ENCODE results near the gene UBE2L5. TPM values are rescaled to one million over a fixed set of nuclear protein-coding genes. Genes with fewer than 3 reads are reported as not detected.
"Not testable (repeated sequence)": the region's sequence is repeated elsewhere in the genome, so short reads cannot be mapped to it uniquely, and the experiment has no call there.

Gene UBE2L5
- total RNA-seq, 2 donors from 2014 or later: 0.18 to 5.2 TPM

GRCh38 chr13:30435911-30436451, 13.7 kb downstream of the UBE2L5 start:
- no peaks in the 10 kb centered on the region for H3K27me3 ChIP-seq (replicated peaks; ENCODE audit: insufficient read depth)
- no peaks in the 10 kb centered on the region for H3K4me1 ChIP-seq (replicated peaks)
- TF ChIP-seq POLR2A (IDR thresholded peaks at IDR 0.05) (no peak), POLR2AphosphoS5 (IDR thresholded peaks at IDR 0.05) (no peak)
- TF ChIP-seq, protein P1, sequence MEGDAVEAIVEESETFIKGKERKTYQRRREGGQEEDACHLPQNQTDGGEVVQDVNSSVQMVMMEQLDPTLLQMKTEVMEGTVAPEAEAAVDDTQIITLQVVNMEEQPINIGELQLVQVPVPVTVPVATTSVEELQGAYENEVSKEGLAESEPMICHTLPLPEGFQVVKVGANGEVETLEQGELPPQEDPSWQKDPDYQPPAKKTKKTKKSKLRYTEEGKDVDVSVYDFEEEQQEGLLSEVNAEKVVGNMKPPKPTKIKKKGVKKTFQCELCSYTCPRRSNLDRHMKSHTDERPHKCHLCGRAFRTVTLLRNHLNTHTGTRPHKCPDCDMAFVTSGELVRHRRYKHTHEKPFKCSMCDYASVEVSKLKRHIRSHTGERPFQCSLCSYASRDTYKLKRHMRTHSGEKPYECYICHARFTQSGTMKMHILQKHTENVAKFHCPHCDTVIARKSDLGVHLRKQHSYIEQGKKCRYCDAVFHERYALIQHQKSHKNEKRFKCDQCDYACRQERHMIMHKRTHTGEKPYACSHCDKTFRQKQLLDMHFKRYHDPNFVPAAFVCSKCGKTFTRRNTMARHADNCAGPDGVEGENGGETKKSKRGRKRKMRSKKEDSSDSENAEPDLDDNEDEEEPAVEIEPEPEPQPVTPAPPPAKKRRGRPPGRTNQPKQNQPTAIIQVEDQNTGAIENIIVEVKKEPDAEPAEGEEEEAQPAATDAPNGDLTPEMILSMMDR (IDR thresholded peaks at IDR 0.05): no peak
- no peak overlapping the region for H3K4me3 ChIP-seq
- no peaks in the 10 kb centered on the region for H3K9me3 ChIP-seq
- 85% methylated on average over 3 of the region's 3 CpGs for WGBS
- no peak overlapping the region for H3K27ac ChIP-seq
- DNase-seq (ENCODE audit: low spot score): no peak
- H3K36me3 ChIP-seq: no peaks in the 10 kb centered on the region
- intact Hi-C loops (cut with DNase I): no loop called here

GRCh38 chr13:30437177-30437576, 14.9 kb downstream of the UBE2L5 start:
- no peak for TF ChIP-seq POLR2AphosphoS5 (IDR thresholded peaks at IDR 0.05)
- Histone ChIP-seq H3K36me3 (no peaks in the 10 kb centered on the region), H3K4me3 (no peak overlapping the region), H3K27ac (no peak overlapping the region), H3K4me1 (replicated peaks) (no peaks in the 10 kb centered on the region), H3K9me3 (no peaks in the 10 kb centered on the region), H3K27me3 (replicated peaks; ENCODE audit: insufficient read depth) (no peaks in the 10 kb centered on the region)
- intact Hi-C loops (cut with DNase I): no loop called here
- DNase-seq (ENCODE audit: low spot score): no peak
- WGBS: 89% methylated on average over 8 of the region's 8 CpGs

GRCh38 chr13:30438286-30438685, 16.0 kb downstream of the UBE2L5 start:
- WGBS: 95% methylated on average over 3 of the region's 3 CpGs
- intact Hi-C loops (cut with DNase I): no loop called here

GRCh38 chr13:30440910-30441703, 18.8 kb downstream of the UBE2L5 start:
- Histone ChIP-seq H3K4me1 (replicated peaks) (no peaks in the 10 kb centered on the region), H3K9me3 (no peaks in the 10 kb centered on the region), H3K27me3 (replicated peaks; ENCODE audit: insufficient read depth) (no peaks in the 10 kb centered on the region), H3K4me3 (no peak overlapping the region), H3K27ac (no peak overlapping the region), H3K36me3 (no peaks in the 10 kb centered on the region)
- DNase-seq (ENCODE audit: low spot score): no peak
- 57% methylated on average over 8 of the region's 8 CpGs for WGBS
- TF ChIP-seq POLR2A (IDR thresholded peaks at IDR 0.05): no peak
- TF ChIP-seq POLR2AphosphoS5 (IDR thresholded peaks at IDR 0.05): no peak
- TF ChIP-seq, protein P1 (IDR thresholded peaks at IDR 0.05): no peak
- intact Hi-C loops (cut with DNase I): no loop called here

More at GRCh38 chr13:30438286-30438685, 16.0 kb downstream of the UBE2L5 start:
- H3K9me3 ChIP-seq: no peaks in the 10 kb centered on the region
- DNase-seq (ENCODE audit: low spot score): no peak
- TF ChIP-seq POLR2A (IDR thresholded peaks at IDR 0.05): no peak
- TF ChIP-seq, protein P1 (IDR thresholded peaks at IDR 0.05): no peak
- TF ChIP-seq POLR2AphosphoS5 (IDR thresholded peaks at IDR 0.05): no peak
- H3K4me1 ChIP-seq (replicated peaks): no peaks in the 10 kb centered on the region
- H3K27me3 ChIP-seq (replicated peaks; ENCODE audit: insufficient read depth): no peaks in the 10 kb centered on the region
- no peaks in the 10 kb centered on the region for H3K36me3 ChIP-seq
- no peak overlapping the region for H3K27ac ChIP-seq
- no peak overlapping the region for H3K4me3 ChIP-seq

DNA sequence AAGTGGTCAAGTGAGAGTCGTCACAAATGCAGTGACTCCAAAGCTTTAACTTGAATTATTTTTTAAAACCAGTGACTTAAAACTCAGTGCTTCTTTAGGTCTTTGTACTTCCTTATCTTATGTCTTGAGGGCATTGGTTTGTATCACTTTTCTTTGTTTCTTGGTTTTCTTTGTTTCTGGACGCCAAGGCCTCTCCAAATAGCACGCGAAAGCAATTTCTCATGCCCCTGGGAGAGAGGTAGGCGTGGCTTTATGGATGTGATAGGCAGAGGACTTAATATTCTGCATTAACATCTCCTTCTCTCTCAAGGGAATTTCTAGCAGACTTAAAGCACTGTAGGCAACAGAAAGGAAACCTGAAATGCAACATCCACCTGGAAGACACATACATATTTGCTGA, 20.6 kb downstream of the UBE2L5 start:
- intact Hi-C loops (cut with DNase I): no loop called here
- H3K27me3 ChIP-seq (replicated peaks; ENCODE audit: insufficient read depth): no peaks in the 10 kb centered on the region
- H3K4me1 ChIP-seq (replicated peaks): no peaks in the 10 kb centered on the region
- no peaks in the 10 kb centered on the region for H3K36me3 ChIP-seq
- H3K9me3 ChIP-seq: no peaks in the 10 kb centered on the region
- no peak overlapping the region for H3K27ac ChIP-seq
- H3K4me3 ChIP-seq: no peak overlapping the region
- TF ChIP-seq POLR2AphosphoS5 (IDR thresholded peaks at IDR 0.05) (no peak), POLR2A (IDR thresholded peaks at IDR 0.05) (no peak)
- TF ChIP-seq, protein P1 (IDR thresholded peaks at IDR 0.05): no peak
- DNase-seq (ENCODE audit: low spot score): no peak
- WGBS: 88% methylated on average over 5 of the region's 5 CpGs

DNA sequence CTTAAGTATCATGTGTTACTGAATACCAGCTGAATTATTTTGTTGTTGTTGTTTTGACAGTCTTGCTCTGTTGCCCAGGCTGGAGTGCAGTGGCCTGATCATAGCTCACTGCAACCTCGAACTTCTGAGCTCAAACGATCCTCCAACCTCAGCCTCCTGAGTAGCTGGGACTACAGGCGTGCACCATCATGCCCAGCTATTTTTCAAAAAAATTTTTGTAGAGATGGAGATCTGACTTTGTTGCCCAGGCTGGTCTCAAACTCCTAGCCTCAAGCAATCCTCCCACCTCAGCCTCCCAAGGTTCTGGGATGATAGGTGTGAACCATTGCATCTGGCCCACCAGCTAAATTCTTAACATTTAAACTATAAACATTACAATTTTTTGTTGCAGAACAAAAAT, 21.2 kb downstream of the UBE2L5 start:
- H3K4me3 ChIP-seq; H3K36me3 ChIP-seq; H3K9me3 ChIP-seq; H3K27ac ChIP-seq; H3K27me3 ChIP-seq (replicated peaks; ENCODE audit: insufficient read depth); H3K4me1 ChIP-seq (replicated peaks); intact Hi-C loops (cut with DNase I); DNase-seq (ENCODE audit: low spot score): not testable (repeated sequence)
- 88% methylated on average over 3 of the region's 3 CpGs for WGBS

Data from prostate gland (tissue), 2 donors.